GM19438 (cell line): ENCODE measurements around the gene ZCCHC24.

ENCODE experiments used
- ATAC-seq: cut with Tn5 transposase; IDR thresholded peaks from one replicate; pipeline ENCODE4 v1.9.1; 2021; ENCODE audit warnings: low read depth; ENCODE audit not compliant: unreplicated experiment

Gene ZCCHC24

GRCh38 chr10:79415736-79416577 is 29.5 kb downstream of the ZCCHC24 start:
- no peak for ATAC-seq

- ATAC-seq: no peak
Observed at GRCh38 chr10:79414714-79415113, 30.7 kb downstream of the ZCCHC24 start.

GRCh38 chr10:79413196-79413595 is 32.2 kb downstream of the ZCCHC24 start:
- ATAC-seq: no peak

GRCh38 chr10:79412516-79412915 is 32.9 kb downstream of the ZCCHC24 start:
- ATAC-seq: no peak

- no peak for ATAC-seq
Observed at GRCh38 chr10:79411546-79412495, 33.6 kb downstream of the ZCCHC24 start.

- ATAC-seq: no peak
Observed at GRCh38 chr10:79410315-79411094, 34.9 kb downstream of the ZCCHC24 start.

GRCh38 chr10:79409726-79410085 is 35.7 kb downstream of the ZCCHC24 start:
- ATAC-seq: no peak

GRCh38 chr10:79409038-79409725 is 36.2 kb downstream of the ZCCHC24 start:
- no peak for ATAC-seq

GRCh38 chr10:79407811-79408795 is 37.3 kb downstream of the ZCCHC24 start:
- ATAC-seq: no peak

GRCh38 chr10:79407423-79407796 is 38.0 kb downstream of the ZCCHC24 start:
- ATAC-seq: no peak

- ATAC-seq: no peak
Observed at GRCh38 chr10:79406683-79407422, 38.6 kb downstream of the ZCCHC24 start.

GRCh38 chr10:79405995-79406515 is 39.4 kb downstream of the ZCCHC24 start:
- no peak for ATAC-seq

- ATAC-seq: no peak
Observed at GRCh38 chr10:79405221-79405994, 40.0 kb downstream of the ZCCHC24 start.

- ATAC-seq: no peak
Observed at GRCh38 chr10:79404690-79405131, 40.7 kb downstream of the ZCCHC24 start.

- ATAC-seq: no peak
Observed at GRCh38 chr10:79404231-79404609, 41.2 kb downstream of the ZCCHC24 start.

GRCh38 chr10:79403441-79404230 is 41.8 kb downstream of the ZCCHC24 start:
- no peak for ATAC-seq

GRCh38 chr10:79402951-79403350 is 42.5 kb downstream of the ZCCHC24 start:
- ATAC-seq: no peak
